Gastrocnemius medialis (tissue), 4 donors: ENCODE measurements around the gene RELL1.
A peak's percentile ranks its signal among the peaks of the same experiment; 100 is the strongest.

Experiments used
- CTCF ChIP-seq, 5 experiments: fragments of 450-650 bp in 3 of 5; fragments of 200-600 bp in 2 of 5; sonication (generic) in 2 of 5; IDR thresholded peaks in 4 of 5; conservative IDR thresholded peaks in 1 of 5; 1 replicate in 4 of 5; 2 replicates in 1 of 5; pipeline ENCODE4 v1.5.1; 2016 to 2019; ENCODE audit warnings: antibody characterized with exemption in 5 of 5, mild to moderate bottlenecking in 3 of 5, moderate library complexity in 3 of 5
- POLR2A ChIP-seq, 2 donors: fragments of 450-650 bp; IDR thresholded peaks; one replicate each; pipeline ENCODE4 v1.6.1; 2017; ENCODE audit warnings: antibody characterized with exemption in 2 of 2, mild to moderate bottlenecking in 2 of 2, moderate library complexity in 2 of 2

- TF ChIP-seq CTCF (IDR thresholded peaks at IDR 0.05 in 4 of 5, conservative IDR thresholded peaks at IDR 0.05 in 1 of 5) (peak in 3 of 5 experiments; percentile 35 to 45 (median 42)), POLR2A (IDR thresholded peaks at IDR 0.05) (no peak)
These were observed 19.5 kb downstream of the RELL1 start for GRCh38 chr4:37666625-37667071.
